Medulla oblongata (tissue), 1 donor: ENCODE measurements around the gene TNFAIP6.
"Not testable (repeated sequence)": the region's sequence is repeated elsewhere in the genome, so short reads cannot be mapped to it uniquely, and the experiment has no call there.

ENCODE experiments used
- DNase-seq: peaks from one replicate; pipeline ENCODE4 v3.0.0-alpha.2; 2015; ENCODE audit errors: extremely low spot score

TNFAIP6 gene, protein sequence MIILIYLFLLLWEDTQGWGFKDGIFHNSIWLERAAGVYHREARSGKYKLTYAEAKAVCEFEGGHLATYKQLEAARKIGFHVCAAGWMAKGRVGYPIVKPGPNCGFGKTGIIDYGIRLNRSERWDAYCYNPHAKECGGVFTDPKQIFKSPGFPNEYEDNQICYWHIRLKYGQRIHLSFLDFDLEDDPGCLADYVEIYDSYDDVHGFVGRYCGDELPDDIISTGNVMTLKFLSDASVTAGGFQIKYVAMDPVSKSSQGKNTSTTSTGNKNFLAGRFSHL

DNA sequence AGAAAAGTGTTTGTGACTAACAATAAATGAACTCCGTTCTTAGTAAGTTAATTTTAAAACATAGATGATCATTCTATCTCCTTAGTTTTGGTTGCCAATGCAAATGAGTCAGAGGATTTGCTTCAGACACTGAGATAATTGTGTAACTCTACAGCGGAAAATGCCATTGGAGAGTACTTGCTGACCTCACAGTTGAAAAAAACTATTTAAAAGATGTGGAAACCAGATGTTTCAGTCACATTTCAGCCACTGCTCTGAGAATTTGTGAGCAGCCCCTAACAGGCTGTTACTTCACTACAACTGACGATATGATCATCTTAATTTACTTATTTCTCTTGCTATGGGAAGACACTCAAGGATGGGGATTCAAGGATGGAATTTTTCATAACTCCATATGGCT is at the start of gene TNFAIP6:
Gene TNFAIP6, plus strand, starts transcription at position 234 of the 400 bp plus-strand sequence. Its CDS starts 75 bp downstream, at position 309.
- DNase-seq: peak; percentile 53

DNA sequence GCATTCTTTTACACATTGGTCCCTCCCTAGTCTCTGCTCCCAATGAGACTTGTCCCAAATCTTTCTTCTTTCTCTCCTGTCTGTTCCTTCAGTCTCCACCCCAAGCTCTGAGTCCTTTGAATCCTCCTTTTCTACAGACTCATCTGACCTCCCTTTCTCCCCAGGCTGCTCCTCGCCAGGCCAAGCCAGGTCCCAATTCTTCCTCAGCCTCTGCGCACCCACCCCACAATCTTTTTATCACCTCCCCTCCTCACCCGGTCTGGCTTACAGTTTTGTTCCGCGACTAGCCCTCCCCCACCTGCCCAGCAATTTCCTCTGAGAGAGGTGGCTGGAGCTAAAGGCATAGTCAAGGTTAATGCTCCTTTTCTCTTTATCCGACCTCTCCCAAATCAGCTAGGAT is 47.1 kb upstream of the TNFAIP6 start:
- not testable (repeated sequence) for DNase-seq

DNA sequence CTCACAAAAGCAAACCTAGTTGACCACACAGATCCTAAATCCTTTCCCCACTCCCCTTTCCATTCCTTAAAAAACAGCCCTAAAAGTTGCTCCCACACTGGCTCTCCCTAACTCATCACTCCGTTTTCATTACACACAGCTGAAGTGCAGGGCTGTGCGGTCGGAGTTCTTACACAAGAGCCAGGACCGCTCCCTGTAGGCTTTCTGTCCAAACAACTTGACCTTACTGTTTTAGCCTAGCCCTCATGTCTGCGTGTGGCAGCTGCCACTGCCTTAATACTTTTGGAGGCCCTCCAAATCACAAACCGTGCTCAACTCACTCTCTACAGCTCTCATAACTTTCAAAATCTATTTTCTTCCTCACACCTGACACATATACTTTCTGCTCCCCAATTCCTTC is 45.0 kb upstream of the TNFAIP6 start:
- DNase-seq: not testable (repeated sequence)

DNA sequence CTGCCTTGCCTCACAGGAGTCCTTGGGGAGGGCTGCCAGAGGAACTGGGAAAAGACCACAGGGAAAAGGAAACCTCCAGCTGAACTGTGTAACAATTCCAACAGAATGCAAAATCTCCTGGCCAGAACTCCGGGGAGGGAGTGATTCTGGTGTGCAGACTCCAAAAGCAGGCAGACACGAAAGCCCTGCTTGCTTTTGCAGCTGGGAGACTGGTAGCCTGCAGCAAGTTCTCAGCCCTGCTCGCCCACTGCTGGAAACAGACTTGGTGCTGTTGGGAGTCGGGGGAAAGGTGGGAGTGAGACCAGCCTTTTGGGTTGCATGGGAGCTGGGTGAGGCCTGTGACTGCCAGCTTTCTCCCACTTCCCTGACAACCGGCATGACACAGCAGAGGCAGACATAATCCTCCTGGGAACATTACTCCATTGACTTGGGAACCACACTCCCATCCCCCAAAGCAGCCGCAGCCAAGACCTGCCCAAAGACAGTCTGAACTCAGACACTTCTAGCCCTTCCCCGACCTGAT is 42.0 kb upstream of the TNFAIP6 start:
- DNase-seq: peak; percentile 16

DNA sequence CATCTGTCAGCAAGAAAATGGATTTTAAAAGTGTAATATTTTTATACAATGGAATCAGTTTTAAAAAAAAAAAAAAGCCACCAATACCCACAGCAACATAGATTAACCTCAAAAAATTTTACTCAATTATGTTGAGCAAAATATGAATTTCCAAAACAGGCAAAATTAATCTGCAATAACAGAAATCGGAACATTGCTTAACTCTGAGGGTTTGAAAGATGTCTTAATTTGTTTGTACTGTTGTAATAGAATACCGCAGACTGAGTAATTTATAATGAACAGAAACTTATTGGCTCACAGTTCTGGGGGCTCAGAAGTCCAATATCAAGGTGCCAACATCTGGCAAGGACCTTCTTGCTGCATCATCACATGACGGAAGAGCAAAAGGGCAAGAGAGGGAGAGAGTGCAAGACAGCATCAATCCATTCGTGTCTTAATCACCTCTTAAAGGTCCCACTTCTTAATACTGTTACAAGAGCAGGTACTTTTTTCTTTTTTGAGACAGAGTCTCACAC is 31.8 kb upstream of the TNFAIP6 start:
- DNase-seq: no peak

GRCh38 chr2:151326554-151326953 is 30.8 kb upstream of the TNFAIP6 start:
- no peak for DNase-seq

DNA sequence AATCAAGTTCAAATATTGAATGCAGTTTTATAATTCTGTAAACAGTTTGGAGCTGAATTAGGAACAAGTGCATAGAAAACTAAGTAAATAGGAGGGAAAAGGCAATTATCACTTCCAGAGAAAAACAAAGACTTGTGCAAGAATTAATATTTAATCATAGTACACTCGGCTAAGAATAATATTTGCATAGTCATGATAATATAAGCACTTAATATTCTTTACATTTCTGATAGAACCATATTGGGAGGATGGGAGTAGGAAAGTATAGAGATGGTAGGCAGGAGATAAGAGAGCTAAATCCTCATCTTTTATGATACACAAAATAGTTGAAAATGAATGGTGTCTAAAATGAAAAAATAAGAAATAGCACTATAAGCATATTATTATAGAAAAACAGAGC is 27.4 kb upstream of the TNFAIP6 start:
- DNase-seq: no peak

DNA sequence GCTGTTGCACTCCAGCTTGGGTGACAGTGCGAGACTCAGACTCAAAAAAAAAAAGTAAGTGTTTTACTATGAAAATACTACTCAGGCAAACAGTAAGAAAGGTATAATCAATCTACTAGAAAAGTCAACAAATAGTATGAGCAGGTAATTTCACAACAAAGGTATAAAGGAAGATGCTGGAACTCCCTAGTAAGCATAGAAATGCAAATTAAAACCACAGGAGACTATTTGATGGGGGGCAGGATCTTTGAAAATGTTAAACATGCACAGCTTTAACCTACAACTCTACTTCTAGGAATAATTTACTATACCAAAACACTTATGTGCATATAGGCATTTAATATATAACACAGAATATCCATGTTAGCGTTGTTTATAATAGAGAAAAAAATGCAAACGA is 24.3 kb upstream of the TNFAIP6 start:
- DNase-seq: no peak

DNA sequence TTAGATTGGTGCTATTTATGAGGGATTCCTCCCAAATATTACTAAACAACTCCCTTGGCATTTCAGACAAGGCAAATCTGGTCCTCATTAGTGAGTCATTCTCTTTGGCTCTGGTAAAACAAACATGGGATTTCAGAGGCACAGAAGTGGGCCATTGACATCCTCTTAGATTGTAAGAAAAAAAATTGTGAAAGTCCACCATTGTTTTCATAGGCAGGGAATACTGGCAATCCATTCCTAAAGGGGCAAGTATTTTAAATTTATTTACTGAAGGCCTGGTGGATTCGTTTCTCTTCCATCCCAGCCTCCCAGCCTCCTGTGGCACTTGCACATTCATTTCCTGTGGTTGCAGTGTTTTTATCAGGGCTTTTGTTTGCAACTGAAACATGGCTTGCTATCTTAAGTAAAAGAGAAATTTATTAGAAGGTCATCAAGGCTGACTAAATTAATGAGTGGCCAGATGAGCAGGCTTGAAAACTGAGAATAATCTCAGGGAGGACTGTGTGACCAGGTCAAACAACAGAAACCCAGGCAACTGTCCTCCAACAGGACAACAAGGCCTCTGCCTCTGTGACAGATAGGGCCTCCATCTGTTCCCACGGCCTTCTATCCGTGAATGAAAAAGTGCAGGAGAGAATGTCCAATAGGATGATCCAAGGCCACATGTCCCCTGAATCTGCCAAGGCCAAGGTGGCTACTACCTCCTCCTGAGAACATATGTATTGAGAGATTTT is 23.1 kb upstream of the TNFAIP6 start:
- DNase-seq: no peak

- no peak for DNase-seq
Observed at GRCh38 chr2:151336863-151337371, 20.5 kb upstream of the TNFAIP6 start.

- DNase-seq: no peak
Observed at GRCh38 chr2:151337643-151338042, 19.7 kb upstream of the TNFAIP6 start.

DNA sequence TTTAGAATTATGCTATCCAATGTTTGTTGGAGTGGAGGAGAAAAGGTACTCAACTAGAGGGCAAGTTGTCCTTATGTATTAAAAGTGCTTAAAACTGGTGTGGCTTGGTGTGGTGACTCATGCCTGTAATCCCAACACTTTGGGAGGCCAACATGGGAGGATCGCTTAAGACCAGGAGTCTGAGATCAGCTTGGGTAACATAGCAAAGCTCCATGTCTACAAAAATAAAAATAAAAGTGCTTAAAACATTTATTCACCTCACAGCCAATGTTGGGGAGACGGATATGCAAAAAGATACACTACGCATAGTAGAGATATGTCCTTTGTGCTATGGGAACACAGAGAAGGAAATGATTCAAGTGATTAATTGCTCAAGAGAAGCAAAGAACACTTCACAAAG is 19.3 kb upstream of the TNFAIP6 start:
- DNase-seq: no peak

DNA sequence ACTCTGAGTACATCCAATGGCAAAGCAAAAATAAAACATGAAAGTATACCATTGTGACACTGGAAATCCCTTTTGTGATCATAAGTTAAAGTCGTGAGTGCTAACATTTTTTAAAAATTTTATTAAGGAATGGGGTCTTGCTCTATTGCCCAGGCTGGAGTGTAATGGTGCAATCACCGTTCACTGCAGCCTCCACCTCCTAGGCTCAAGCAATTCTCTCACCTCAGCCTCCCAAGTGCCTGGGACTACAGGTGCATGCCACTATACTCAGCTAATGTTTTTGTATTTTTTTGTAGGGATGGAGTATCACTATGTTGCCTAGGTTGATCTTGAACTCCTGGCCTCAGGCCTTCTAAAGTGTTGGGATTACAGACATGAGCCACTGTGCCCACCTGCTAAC is 14.3 kb upstream of the TNFAIP6 start:
- DNase-seq: no peak

GRCh38 chr2:151344191-151344590 is 13.2 kb upstream of the TNFAIP6 start:
- DNase-seq: not testable (repeated sequence)

DNA sequence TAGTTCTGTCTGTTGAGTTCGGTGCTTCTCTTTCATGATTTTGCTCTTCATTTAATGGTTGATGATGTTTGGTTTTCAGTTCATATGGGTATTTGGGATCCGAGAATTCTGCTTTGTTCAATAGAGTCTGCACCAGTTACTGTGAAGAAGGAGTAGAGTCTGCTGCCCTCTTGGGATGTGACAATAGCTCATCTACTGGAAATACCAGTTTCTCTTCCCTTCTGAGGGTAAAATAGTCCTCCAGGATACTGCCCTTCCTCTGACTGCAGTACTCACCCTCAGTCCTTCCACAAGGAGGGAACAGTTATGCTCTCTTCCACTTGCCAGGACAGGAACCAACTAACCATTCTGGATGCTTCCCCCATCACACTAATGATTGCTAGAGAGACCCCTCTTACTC is 12.5 kb upstream of the TNFAIP6 start:
- no peak for DNase-seq

GRCh38 chr2:151347294-151347693 is 10.1 kb upstream of the TNFAIP6 start:
- no peak for DNase-seq

- DNase-seq: no peak
Observed at GRCh38 chr2:151347906-151348305, 9.5 kb upstream of the TNFAIP6 start.

DNA sequence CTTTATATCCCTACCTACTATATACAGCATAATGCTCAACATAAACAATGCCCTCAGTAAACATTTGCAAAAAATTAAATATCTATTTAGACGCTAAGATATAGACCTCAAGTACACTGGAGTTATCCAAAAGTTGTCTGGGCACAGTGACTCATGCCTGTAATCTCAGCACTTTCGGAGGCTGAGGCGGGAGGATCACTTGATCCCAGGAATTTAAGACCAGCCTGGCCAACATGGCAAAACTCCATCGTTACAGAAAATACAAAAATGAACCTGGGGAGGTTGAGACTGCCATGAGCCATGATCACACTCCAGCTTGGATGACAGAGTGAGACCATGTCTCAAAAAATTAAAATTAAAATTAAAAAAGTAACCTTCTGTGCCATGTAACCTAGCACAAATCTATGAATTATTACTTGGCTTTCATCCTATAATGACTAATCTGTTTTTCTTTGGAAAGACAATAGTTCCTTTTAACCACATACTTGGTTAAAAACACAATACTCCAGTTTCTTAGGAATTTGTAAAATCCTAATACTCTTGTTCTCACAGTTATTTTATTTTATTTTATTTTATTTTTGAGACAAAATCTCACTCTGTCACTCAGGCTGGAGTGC is 6.7 kb upstream of the TNFAIP6 start:
- DNase-seq: no peak

- no peak for DNase-seq
Observed at GRCh38 chr2:151353995-151354394, 3.4 kb upstream of the TNFAIP6 start.

GRCh38 chr2:151354807-151355206 is 2.6 kb upstream of the TNFAIP6 start:
- no peak for DNase-seq

- DNase-seq: no peak
Observed at GRCh38 chr2:151358166-151358970, 976 bp downstream of the TNFAIP6 start.
